ENCODE measurements around the gene GCK.

- TF ChIP-seq EZH2 (IDR thresholded peaks at IDR 0.05; ENCODE audit: borderline replicate concordance, low read depth, low read length, severe bottlenecking) (no peak), POLR2AphosphoS5 (IDR thresholded peaks at IDR 0.05; ENCODE audit: insufficient read depth, low read depth, low read length) (no peak), POLR2A (IDR thresholded peaks at IDR 0.05; ENCODE audit: low read depth, low read length) (no peak), JUN (IDR thresholded peaks at IDR 0.05; ENCODE audit: borderline replicate concordance, insufficient read depth, insufficient read length, low read depth) (no peak), FOS (IDR thresholded peaks at IDR 0.05; ENCODE audit: borderline replicate concordance, insufficient read depth, low read length) (no peak), GATA2 (IDR thresholded peaks at IDR 0.05; ENCODE audit: insufficient read depth, insufficient read length, low read depth, low read length) (no peak)
- TF ChIP-seq, protein P1, sequence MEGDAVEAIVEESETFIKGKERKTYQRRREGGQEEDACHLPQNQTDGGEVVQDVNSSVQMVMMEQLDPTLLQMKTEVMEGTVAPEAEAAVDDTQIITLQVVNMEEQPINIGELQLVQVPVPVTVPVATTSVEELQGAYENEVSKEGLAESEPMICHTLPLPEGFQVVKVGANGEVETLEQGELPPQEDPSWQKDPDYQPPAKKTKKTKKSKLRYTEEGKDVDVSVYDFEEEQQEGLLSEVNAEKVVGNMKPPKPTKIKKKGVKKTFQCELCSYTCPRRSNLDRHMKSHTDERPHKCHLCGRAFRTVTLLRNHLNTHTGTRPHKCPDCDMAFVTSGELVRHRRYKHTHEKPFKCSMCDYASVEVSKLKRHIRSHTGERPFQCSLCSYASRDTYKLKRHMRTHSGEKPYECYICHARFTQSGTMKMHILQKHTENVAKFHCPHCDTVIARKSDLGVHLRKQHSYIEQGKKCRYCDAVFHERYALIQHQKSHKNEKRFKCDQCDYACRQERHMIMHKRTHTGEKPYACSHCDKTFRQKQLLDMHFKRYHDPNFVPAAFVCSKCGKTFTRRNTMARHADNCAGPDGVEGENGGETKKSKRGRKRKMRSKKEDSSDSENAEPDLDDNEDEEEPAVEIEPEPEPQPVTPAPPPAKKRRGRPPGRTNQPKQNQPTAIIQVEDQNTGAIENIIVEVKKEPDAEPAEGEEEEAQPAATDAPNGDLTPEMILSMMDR (IDR thresholded peaks at IDR 0.05; ENCODE audit: extremely low read depth in 1 of 2, insufficient read depth in 1 of 2, low read depth in 1 of 2, low read length in 2 of 2): no peak
- TF ChIP-seq, protein P2, sequence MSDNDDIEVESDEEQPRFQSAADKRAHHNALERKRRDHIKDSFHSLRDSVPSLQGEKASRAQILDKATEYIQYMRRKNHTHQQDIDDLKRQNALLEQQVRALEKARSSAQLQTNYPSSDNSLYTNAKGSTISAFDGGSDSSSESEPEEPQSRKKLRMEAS (IDR thresholded peaks at IDR 0.05; ENCODE audit: insufficient read depth, insufficient read length): no peak
Observed at GRCh38 chr7:44157116-44158080, 31.8 kb downstream of the GCK start.
